NCI-H69 (cell line): ENCODE results near the gene ITPR1.

Experiments used
- DNase-seq: peaks from one replicate; lab custom pipeline; 2025; lab: John Stamatoyannopoulos, UW

ITPR1 gene

DNA sequence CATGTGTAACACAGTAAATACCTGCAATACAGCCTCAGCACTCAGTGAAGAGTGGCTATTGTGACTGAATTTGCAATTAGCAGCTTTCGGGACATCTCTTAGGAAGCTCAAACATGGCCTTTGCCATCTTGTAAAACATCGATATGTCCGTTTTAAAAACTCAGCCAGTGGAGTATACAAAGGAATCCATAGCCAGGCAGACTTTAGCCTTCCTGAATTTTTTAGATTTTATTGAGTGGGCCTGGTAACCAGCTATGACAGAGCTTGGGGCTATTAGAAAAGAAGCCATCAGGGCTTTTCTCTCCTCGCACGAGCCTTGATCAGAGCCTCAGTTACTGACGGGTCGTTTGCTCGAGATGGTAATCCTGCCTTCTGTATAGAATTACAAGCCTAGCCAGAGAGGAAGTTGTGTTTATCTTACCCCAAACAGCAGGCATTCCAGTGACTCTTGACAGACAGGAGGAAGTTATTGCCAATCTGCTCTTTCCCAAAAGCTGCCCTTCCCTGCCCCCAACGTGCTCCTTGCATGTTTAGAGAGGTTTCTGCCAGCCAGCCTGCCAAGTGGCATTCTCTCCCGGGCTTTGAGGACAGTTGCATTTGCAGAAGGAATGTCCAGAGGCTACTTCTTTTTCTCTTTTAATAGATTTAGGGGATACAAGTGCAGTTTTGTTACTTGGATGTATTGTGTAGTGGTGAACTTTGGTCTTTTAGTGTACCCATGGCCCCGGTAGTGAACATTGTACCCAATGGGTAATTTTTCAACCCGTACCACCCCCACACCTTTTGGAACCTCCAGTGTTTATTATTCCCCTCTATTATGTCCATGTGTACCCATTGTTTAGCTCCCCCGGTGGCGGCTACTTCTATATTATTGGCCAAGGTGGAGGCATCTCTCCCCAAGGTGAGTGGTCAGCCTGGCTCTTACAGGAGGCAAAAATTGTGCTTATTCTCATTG is 40.6 kb downstream of the ITPR1 start:
- DNase-seq = no peak

DNA sequence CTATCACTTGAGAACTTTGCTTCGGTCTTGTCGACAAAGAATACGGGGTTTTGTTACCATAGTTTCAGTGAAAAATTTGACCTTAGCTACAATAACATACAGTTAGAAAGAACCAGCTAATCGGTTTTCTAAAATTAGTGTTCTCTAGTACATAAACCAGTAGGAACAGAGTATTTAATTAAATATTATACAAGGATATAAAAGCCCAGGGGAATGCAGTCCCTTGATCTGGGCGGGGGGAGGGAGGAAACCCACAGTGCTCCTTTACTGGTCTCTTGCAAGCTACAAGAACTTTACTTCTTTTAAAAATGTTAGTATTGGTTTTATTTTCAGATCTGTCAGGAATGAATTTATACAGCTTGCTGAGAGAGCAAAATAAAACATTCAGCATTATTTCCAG is 41.8 kb downstream of the ITPR1 start:
- DNase-seq = no peak

GRCh38 chr3:4536260-4536659 is 43.1 kb downstream of the ITPR1 start:
- DNase-seq = no peak

- DNase-seq = no peak
Observed at GRCh38 chr3:4540267-4540666, 47.1 kb downstream of the ITPR1 start.

DNA sequence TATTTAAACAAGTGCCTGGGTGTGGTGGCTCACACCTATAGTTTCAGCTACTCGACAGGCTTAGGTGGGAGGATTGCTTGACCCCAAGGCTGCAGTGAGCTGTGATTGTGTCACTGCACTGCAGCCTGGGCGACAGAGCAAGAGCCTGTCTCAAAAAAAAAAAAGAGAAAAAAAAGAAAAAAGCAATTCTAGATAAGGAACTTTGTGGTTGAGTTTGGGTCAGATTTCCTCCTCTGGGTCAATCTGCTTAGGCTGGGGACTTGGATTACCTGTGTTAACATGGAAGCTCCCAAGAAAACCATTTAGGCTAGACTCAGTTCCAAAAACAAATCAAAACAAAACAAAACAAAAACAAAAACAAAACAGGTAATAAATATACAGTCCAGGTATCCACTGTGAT is 50.0 kb downstream of the ITPR1 start:
- no peak for DNase-seq

- DNase-seq = no peak
Observed at GRCh38 chr3:4546346-4547178, 53.4 kb downstream of the ITPR1 start.

DNA sequence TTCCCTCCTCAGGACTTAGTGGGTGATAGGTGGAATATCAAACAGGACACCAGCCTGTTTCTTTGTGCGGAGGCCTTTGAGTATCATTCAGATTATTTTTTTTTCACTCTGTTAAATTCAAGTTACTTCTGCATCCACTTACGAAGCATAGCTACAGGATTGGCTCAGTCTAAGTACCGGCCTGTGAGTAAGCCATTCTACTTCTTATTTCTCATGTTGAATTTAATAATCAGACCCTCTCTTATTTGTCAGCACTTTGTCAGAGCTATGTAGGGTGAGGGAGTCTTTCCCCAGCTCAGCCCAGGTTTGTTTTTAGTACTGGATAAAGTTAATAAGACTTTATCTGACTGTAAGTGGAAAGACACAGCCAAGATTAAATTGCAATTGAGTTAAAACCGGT is 54.7 kb downstream of the ITPR1 start:
- DNase-seq = no peak

DNA sequence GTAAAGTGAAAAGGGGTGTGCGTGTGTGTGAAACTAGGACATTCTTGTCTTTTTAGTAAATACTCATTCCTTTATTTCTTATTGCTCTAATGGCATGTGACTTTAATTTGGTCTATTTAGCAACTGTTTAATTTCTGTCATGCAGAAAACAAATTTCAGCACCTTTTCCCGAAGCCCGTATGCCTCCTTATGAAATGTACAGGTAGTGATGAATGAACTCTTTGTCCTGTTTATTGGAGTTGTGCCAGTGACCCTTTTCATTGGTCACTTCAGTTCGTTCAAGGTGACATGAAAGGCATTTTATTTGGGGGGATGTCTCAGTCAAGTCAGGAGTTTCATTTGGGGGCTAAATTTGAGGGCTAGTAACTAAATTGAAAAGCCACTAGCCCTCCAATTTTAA is 55.2 kb downstream of the ITPR1 start:
- no peak for DNase-seq

DNA sequence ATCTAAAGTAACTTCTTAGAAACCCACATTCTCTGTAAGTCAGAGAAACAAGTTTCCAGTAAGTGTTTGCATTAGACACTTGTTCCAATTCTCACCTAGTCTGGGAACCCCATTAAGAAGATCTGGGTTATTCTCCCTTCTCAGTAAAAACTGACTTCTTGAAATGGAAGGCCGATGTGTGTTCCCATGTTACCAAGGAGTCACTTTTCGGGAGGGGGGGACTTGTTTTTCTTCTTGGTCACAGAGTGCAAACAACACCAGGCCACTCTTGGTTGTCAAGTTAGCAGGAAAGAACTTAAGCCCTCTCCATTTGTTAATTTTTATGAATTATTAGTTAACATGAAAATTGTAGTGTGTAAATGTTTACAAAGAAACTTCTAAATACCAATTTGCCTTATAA is 55.6 kb downstream of the ITPR1 start:
- no peak for DNase-seq

GRCh38 chr3:4549896-4550295 is 56.7 kb downstream of the ITPR1 start:
- no peak for DNase-seq

- no peak for DNase-seq
Observed at GRCh38 chr3:4551051-4551711, 58.0 kb downstream of the ITPR1 start.

DNA sequence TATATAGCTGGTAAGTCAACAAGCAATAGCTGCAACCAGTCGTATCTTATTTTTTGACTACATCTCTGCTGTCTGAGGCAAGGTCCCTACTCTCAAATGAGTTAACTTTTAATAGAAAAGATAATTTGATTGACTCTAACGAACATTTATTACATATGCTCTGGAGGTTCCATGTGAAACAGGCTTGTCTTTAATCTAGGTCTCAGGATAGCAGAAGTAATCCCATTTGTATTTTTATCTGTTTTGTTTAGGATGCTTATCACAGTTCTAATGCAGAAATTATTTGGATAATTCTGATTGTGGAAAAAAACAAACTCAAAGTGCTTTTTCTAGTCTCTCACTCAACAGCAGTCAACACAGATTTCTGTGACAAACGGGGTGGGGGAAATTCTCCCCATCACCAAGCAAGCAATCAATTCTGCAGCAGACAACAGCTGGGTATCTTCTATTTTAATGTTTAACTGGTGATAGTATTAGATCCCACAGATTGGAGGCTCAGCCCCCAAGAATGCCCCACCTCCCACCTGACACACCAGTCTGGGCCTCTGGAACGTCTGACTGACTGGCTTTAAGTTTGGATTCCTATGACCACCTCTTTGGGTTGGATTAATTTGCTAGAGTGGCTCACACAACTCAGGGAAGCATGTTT is 58.8 kb downstream of the ITPR1 start:
- no peak for DNase-seq

GRCh38 chr3:4552811-4553210 is 59.7 kb downstream of the ITPR1 start:
- DNase-seq = no peak

- DNase-seq = no peak
Observed at GRCh38 chr3:4561661-4562060, 68.5 kb downstream of the ITPR1 start.

DNA sequence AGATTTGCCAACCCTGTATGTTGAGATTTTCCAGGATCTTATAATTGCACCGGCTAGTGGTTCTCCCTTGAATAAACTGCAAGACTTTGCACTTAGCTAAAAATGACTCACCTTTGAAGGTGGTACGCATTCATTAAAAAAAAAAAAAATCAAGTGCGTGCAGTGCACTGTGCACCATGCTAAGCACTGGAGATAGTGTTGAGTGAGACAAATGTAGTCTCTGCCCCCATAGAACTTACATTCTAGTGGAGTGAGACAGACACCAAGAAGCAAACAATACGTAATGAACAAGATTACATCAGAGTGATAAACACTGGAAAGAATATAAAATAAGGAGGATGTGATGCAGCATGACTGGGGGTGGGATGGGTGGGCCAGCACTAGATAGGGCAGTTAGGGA is 69.4 kb downstream of the ITPR1 start:
- DNase-seq = no peak

GRCh38 chr3:4564270-4564669 is 71.1 kb downstream of the ITPR1 start:
- DNase-seq = no peak

DNA sequence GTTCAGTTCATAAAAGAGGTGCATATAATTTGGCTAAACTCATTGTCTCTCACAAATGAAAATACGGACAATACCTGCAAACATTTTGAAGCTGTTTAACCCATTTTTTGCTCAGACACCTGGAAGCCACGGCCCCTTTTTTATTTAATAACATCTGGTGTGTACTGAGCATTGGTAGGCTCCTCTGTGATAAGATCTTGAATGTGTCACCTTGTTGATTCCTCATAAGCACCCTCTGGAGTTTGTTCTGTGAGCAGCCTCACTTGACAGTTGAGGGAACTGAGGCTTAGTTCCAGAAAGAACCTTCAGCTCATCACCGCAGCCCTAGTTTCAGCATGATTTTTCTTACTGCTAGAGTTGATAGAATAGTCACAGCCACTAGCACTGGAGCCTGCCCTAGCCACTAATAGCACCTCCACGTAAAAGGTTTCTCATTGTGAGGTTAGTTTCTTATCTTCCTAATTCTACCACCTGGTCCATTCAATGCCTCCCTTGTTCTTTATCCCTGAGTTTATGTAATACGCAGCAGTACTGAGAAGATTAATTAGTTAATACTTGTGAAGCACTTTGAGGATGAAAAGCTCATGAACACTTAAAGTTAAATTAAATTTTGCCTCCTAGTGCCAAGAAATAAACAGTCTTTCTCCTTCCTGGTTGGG is 71.9 kb downstream of the ITPR1 start:
- no peak for DNase-seq

GRCh38 chr3:4565809-4566501 is 72.8 kb downstream of the ITPR1 start:
- no peak for DNase-seq

DNA sequence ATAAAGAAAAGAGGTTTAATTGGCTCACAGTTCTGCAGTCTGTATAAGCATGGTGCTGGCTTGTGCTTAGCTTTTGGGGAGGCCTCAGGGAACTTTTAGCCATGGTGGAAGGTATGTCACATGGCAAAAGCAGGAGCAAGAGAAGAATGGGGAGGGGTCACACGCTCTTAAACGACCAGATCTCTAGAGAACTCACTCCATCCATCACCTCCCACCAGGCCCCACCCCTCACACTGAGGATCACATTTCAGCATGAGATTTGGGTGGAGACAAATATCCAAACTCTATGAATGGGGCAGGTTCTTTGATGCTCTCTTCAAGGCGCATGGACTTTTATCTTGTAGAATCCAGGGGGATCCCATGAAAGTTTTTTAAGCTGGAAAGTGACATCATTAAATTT is 75.7 kb downstream of the ITPR1 start:
- DNase-seq = no peak

DNA sequence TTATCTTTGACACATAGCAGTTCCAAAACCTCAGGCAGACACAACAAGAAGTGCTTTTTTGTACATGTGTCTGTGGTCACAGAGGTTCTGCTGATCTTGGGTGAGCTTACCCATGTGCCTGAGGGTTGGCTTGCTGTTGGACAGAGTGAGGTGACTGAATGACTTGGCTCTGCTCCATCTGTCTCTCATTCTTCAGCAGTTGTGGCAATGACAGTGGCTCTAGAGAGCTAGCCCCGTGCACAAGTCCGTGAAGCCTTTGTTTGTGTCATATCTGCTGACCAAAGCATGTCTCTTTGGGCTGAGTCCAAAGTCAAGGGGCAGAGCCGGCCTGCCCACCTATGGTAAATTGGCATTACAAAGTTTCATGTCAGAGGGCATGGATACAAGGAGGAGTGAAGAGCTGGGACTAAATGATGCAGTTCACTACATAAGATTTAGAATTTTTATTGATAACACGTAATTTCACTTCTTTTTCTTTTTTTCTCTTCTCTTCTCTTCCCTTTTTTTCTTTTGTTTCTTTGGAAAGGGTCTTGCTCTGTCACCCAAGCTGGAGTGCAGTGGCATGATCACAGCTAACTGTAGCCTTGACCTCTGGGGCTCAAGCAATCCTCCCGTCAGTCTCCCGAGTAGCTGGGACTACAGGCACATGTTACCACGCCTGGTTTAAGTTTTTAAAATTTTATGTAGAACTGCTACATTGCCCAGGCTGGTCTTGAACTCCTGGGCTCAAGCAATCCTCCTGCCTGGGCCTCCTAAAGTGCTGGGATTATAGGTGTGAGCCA is 77.9 kb downstream of the ITPR1 start:
- no peak for DNase-seq
